ENCODE data around the gene PLB1.

DNA sequence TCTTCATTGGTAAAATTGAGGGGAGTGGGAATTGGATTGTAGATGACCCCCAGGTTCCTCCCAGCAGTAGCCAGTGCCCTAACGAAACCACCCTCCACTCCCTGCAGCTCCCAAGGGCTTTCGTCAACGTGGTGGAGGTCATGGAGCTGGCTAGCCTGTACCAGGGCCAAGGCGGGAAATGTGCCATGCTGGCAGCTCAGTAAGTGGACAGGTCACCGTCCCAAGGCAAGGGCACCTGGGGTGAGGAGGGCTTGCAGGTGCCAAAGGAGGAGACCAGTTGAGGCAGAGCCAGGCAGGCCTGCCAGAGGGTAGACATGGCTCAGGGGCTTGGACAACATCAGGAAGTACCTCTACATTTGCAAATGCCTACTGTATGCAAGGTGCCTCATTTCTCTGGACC, 133.1 kb downstream of the PLB1 start:
- TF ChIP-seq, protein P1, sequence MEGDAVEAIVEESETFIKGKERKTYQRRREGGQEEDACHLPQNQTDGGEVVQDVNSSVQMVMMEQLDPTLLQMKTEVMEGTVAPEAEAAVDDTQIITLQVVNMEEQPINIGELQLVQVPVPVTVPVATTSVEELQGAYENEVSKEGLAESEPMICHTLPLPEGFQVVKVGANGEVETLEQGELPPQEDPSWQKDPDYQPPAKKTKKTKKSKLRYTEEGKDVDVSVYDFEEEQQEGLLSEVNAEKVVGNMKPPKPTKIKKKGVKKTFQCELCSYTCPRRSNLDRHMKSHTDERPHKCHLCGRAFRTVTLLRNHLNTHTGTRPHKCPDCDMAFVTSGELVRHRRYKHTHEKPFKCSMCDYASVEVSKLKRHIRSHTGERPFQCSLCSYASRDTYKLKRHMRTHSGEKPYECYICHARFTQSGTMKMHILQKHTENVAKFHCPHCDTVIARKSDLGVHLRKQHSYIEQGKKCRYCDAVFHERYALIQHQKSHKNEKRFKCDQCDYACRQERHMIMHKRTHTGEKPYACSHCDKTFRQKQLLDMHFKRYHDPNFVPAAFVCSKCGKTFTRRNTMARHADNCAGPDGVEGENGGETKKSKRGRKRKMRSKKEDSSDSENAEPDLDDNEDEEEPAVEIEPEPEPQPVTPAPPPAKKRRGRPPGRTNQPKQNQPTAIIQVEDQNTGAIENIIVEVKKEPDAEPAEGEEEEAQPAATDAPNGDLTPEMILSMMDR (conservative IDR thresholded peaks at IDR 0.05; ENCODE audit: low read depth in 2 of 2): no peak
- TF ChIP-seq POLR2AphosphoS5 (IDR thresholded peaks at IDR 0.05; ENCODE audit: low read depth) (no peak), CREB1 (CRISPR knock-in tag; IDR thresholded peaks at IDR 0.05; ENCODE audit: low read depth) (no peak), REST (IDR thresholded peaks at IDR 0.05; ENCODE audit: unreplicated experiment) (no peak), EZH2 (IDR thresholded peaks at IDR 0.05; ENCODE audit: low read depth, unreplicated experiment) (no peak), EZH2phosphoT487 (IDR thresholded peaks at IDR 0.05; ENCODE audit: unreplicated experiment) (no peak), JUNB (IDR thresholded peaks at IDR 0.05; ENCODE audit: unreplicated experiment) (no peak), ZNF114 (CRISPR knock-in tag; IDR thresholded peaks at IDR 0.05) (no peak), NANOG (IDR thresholded peaks at IDR 0.05; ENCODE audit: borderline replicate concordance) (no peak), ZNF331 (CRISPR knock-in tag; IDR thresholded peaks at IDR 0.05; ENCODE audit: low read depth) (no peak), STAT1 (IDR thresholded peaks at IDR 0.05; ENCODE audit: unreplicated experiment) (no peak)
- TF ChIP-seq, protein P2, sequence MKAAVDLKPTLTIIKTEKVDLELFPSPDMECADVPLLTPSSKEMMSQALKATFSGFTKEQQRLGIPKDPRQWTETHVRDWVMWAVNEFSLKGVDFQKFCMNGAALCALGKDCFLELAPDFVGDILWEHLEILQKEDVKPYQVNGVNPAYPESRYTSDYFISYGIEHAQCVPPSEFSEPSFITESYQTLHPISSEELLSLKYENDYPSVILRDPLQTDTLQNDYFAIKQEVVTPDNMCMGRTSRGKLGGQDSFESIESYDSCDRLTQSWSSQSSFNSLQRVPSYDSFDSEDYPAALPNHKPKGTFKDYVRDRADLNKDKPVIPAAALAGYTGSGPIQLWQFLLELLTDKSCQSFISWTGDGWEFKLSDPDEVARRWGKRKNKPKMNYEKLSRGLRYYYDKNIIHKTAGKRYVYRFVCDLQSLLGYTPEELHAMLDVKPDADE (IDR thresholded peaks at IDR 0.05): no peak
- TF ChIP-seq, protein P3, sequence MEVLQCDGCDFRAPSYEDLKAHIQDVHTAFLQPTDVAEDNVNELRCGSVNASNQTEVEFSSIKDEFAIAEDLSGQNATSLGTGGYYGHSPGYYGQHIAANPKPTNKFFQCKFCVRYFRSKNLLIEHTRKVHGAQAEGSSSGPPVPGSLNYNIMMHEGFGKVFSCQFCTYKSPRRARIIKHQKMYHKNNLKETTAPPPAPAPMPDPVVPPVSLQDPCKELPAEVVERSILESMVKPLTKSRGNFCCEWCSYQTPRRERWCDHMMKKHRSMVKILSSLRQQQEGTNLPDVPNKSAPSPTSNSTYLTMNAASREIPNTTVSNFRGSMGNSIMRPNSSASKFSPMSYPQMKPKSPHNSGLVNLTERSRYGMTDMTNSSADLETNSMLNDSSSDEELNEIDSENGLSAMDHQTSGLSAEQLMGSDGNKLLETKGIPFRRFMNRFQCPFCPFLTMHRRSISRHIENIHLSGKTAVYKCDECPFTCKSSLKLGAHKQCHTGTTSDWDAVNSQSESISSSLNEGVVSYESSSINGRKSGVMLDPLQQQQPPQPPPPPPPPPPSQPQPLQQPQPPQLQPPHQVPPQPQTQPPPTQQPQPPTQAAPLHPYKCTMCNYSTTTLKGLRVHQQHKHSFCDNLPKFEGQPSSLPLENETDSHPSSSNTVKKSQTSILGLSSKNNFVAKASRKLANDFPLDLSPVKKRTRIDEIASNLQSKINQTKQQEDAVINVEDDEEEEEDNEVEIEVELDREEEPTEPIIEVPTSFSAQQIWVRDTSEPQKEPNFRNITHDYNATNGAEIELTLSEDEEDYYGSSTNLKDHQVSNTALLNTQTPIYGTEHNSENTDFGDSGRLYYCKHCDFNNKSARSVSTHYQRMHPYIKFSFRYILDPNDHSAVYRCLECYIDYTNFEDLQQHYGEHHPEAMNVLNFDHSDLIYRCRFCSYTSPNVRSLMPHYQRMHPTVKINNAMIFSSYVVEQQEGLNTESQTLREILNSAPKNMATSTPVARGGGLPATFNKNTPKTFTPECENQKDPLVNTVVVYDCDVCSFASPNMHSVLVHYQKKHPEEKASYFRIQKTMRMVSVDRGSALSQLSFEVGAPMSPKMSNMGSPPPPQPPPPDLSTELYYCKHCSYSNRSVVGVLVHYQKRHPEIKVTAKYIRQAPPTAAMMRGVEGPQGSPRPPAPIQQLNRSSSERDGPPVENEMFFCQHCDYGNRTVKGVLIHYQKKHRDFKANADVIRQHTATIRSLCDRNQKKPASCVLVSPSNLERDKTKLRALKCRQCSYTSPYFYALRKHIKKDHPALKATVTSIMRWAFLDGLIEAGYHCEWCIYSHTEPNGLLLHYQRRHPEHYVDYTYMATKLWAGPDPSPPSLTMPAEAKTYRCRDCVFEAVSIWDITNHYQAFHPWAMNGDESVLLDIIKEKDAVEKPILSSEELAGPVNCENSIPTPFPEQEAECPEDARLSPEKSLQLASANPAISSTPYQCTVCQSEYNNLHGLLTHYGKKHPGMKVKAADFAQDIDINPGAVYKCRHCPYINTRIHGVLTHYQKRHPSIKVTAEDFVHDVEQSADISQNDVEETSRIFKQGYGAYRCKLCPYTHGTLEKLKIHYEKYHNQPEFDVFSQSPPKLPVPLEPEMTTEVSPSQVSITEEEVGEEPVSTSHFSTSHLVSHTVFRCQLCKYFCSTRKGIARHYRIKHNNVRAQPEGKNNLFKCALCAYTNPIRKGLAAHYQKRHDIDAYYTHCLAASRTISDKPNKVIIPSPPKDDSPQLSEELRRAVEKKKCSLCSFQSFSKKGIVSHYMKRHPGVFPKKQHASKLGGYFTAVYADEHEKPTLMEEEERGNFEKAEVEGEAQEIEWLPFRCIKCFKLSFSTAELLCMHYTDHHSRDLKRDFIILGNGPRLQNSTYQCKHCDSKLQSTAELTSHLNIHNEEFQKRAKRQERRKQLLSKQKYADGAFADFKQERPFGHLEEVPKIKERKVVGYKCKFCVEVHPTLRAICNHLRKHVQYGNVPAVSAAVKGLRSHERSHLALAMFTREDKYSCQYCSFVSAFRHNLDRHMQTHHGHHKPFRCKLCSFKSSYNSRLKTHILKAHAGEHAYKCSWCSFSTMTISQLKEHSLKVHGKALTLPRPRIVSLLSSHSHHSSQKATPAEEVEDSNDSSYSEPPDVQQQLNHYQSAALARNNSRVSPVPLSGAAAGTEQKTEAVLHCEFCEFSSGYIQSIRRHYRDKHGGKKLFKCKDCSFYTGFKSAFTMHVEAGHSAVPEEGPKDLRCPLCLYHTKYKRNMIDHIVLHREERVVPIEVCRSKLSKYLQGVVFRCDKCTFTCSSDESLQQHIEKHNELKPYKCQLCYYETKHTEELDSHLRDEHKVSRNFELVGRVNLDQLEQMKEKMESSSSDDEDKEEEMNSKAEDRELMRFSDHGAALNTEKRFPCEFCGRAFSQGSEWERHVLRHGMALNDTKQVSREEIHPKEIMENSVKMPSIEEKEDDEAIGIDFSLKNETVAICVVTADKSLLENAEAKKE (CRISPR knock-in tag; IDR thresholded peaks at IDR 0.05): no peak
